HepG2 (cell line): ENCODE results near the gene FAM89B. TPM values are rescaled to one million over a fixed set of nuclear protein-coding genes. Genes with fewer than 3 reads are reported as not detected.

ENCODE experiments used
- ATAC-seq: fragments of 200-7000 bp; cut with Tn5 transposase; 3 replicates; pipeline ENCODE4 v1.9.1; 2020; ENCODE audit warnings: mild to moderate bottlenecking, moderate library complexity
- BruUV-seq: library from RNA; stranded (reverse); fragments of 400-500 nt; replicated peaks from 2 replicates; lab custom pipeline; 2021; lab: Mats Ljungman, UMichigan
- CTCF ChIA-PET: fragments of 300-600 bp; formaldehyde crosslinking; extraction: SDS; loops from one replicate; lab custom pipeline; 2021; ENCODE audit warnings: low total read pairs, inconsistent platforms, low intra/inter-chr PET ratio; lab: Yijun Ruan, JAX
- POLR2A ChIA-PET: fragments of 350-600 bp; sonication (Branson Sonifier 250); formaldehyde crosslinking; loops from one replicate; lab custom pipeline; 2020; ENCODE audit warnings: antibody characterized with exemption, inconsistent platforms; lab: Yijun Ruan, JAX
- DNase-seq: peaks from one replicate; pipeline ENCODE4 v3.0.0-alpha.2; 2015; ENCODE audit warnings: low spot score
- FAIRE-seq: peaks from 3 replicates; lab custom pipeline; 2011; peaks lifted over from hg19 to GRCh38; lab: Jason Lieb, UNC
- H2AFZ ChIP-seq: one replicate; pipeline ENCODE4 v1.6.1; 2011; ENCODE audit warnings: low read length, inconsistent platforms
- H3K27ac ChIP-seq: fragments of 300-600 bp; 3 replicates; pipeline ENCODE4 v1.8.0; 2011; ENCODE audit warnings: mixed run types, mild to moderate bottlenecking, mixed read lengths, low read length, inconsistent platforms; ENCODE audit not compliant: insufficient read depth; ENCODE audit errors: extremely low read length
- H3K27me3 ChIP-seq, 2 experiments: fragments of 200-600 bp in 1 of 2; 2 replicates in 1 of 2; 3 replicates in 1 of 2; pipeline versions ENCODE4 v1.6.0 to v1.8.0; 2011; ENCODE audit warnings: low read length in 2 of 2, mild to moderate bottlenecking in 2 of 2, moderate library complexity in 2 of 2, inconsistent platforms in 1 of 2; ENCODE audit not compliant: insufficient read depth in 2 of 2, control insufficient read depth in 1 of 2
- H3K36me3 ChIP-seq, 2 experiments: fragments of 200-600 bp in 1 of 2; replicated peaks in 1 of 2; 2 replicates in 1 of 2; 3 replicates in 1 of 2; pipeline versions ENCODE4 v1.5.1 to v1.8.0; 2011; ENCODE audit warnings: low read length in 2 of 2, inconsistent platforms in 1 of 2; ENCODE audit not compliant: insufficient read depth in 2 of 2, control insufficient read depth in 1 of 2
- H3K4me1 ChIP-seq: 2 replicates; pipeline ENCODE4 v1.5.1; 2012; ENCODE audit warnings: low read length, inconsistent platforms; ENCODE audit not compliant: insufficient read depth
- H3K4me2 ChIP-seq: 2 replicates; pipeline ENCODE4 v1.6.0; 2011; ENCODE audit warnings: low read depth, low read length, inconsistent platforms
- H3K4me3 ChIP-seq, 3 experiments: fragments of 200-600 bp in 1 of 3; sonication (generic), shearing (Covaris generic) in 1 of 3; replicated peaks in 1 of 3; 2 replicates each; pipeline ENCODE4 v1.5.1; 2011 to 2016; ENCODE audit warnings: low read length in 3 of 3, inconsistent platforms in 2 of 3, low read depth in 2 of 3, mild to moderate bottlenecking in 2 of 3, control low read depth in 1 of 3, mixed read lengths in 1 of 3; ENCODE audit not compliant: insufficient read depth in 1 of 3
- H3K79me2 ChIP-seq: one replicate; pipeline ENCODE4 v1.6.1; 2011; ENCODE audit warnings: low read length, inconsistent platforms; ENCODE audit not compliant: insufficient read depth
- H3K9ac ChIP-seq: 2 replicates; pipeline ENCODE4 v1.6.0; 2011; ENCODE audit warnings: mild to moderate bottlenecking, low read depth, low read length, inconsistent platforms; ENCODE audit not compliant: insufficient read depth
- H3K9me3 ChIP-seq: 2 replicates; pipeline ENCODE4 v1.5.1; 2012; ENCODE audit warnings: mild to moderate bottlenecking, low read length
- H4K20me1 ChIP-seq: 2 replicates; pipeline ENCODE4 v1.6.0; 2011; ENCODE audit warnings: inconsistent platforms, mild to moderate bottlenecking, low read length, moderate library complexity; ENCODE audit not compliant: insufficient read depth
- AKNA ChIP-seq: sonication (generic); formaldehyde crosslinking; IDR thresholded peaks from 2 replicates; pipeline ENCODE4 v1.4.0; 2020; ENCODE audit warnings: missing genetic modification reagents, borderline replicate concordance
- CBFB ChIP-seq: sonication (generic); formaldehyde crosslinking; IDR thresholded peaks from 2 replicates; pipeline ENCODE4 v1.4.0; 2020; ENCODE audit warnings: missing genetic modification reagents
- CBX1 ChIP-seq: IDR thresholded peaks from one replicate; pipeline ENCODE4 v1.6.1; 2016; ENCODE audit warnings: antibody characterized with exemption, low read depth
- CHD2 ChIP-seq: IDR thresholded peaks from 2 replicates; pipeline ENCODE4 v1.6.1; 2011; ENCODE audit warnings: low read depth, low read length, improper control_type of control experiment
- KMT2B ChIP-seq: IDR thresholded peaks from 2 replicates; pipeline ENCODE4 v1.6.1; 2016; ENCODE audit warnings: missing genetic modification reagents, missing compliant biosample characterization
- MBD4 ChIP-seq: IDR thresholded peaks from 2 replicates; pipeline ENCODE4 v1.6.1; 2012; ENCODE audit warnings: low read length, inconsistent platforms, borderline replicate concordance
- NAIF1 ChIP-seq: sonication (generic); formaldehyde crosslinking; IDR thresholded peaks from 2 replicates; pipeline ENCODE4 v1.5.0; 2020; ENCODE audit warnings: mild to moderate bottlenecking, missing genetic modification reagents, borderline replicate concordance
- PAF1 ChIP-seq: IDR thresholded peaks from 2 replicates; pipeline ENCODE4 v1.6.1; 2016; ENCODE audit warnings: missing genetic modification reagents, missing compliant biosample characterization
- PITX1 ChIP-seq: sonication (generic); formaldehyde crosslinking; IDR thresholded peaks from 2 replicates; pipeline ENCODE4 v1.5.1; 2020; ENCODE audit warnings: mild to moderate bottlenecking, missing genetic modification reagents
- RARG ChIP-seq: sonication (generic); formaldehyde crosslinking; IDR thresholded peaks from 2 replicates; pipeline ENCODE4 v1.4.0; 2020; ENCODE audit warnings: low read depth, mild to moderate bottlenecking, missing genetic modification reagents
- SMARCE1 ChIP-seq: fragments of 450-650 bp; IDR thresholded peaks from 2 replicates; pipeline ENCODE4 v1.6.1; 2017; ENCODE audit warnings: borderline replicate concordance
- TGIF2 ChIP-seq: IDR thresholded peaks from 2 replicates; pipeline ENCODE4 v1.6.1; 2016; ENCODE audit warnings: control low read depth, missing compliant biosample characterization
- ZBTB8A ChIP-seq: sonication (generic); formaldehyde crosslinking; IDR thresholded peaks from 2 replicates; pipeline ENCODE4 v1.4.0; 2020; ENCODE audit warnings: mild to moderate bottlenecking, low read depth, missing genetic modification reagents, borderline replicate concordance
- ZNF10 ChIP-seq: sonication (generic); formaldehyde crosslinking; IDR thresholded peaks from 2 replicates; pipeline ENCODE4 v1.4.0; 2020; ENCODE audit warnings: mild to moderate bottlenecking, low read depth, missing genetic modification reagents, borderline replicate concordance
- ZNF138 ChIP-seq: sonication (generic); formaldehyde crosslinking; IDR thresholded peaks from 2 replicates; pipeline ENCODE4 v1.5.0; 2020; ENCODE audit warnings: mild to moderate bottlenecking, low read depth, missing genetic modification reagents
- ZNF230 ChIP-seq: sonication (generic); formaldehyde crosslinking; IDR thresholded peaks from 2 replicates; pipeline ENCODE4 v1.4.0; 2020; ENCODE audit warnings: mild to moderate bottlenecking, missing genetic modification reagents
- ZNF317 ChIP-seq: sonication (generic); formaldehyde crosslinking; IDR thresholded peaks from 2 replicates; pipeline ENCODE4 v1.5.0; 2020; ENCODE audit warnings: mild to moderate bottlenecking, missing genetic modification reagents
- ZNF605 ChIP-seq: sonication (generic); formaldehyde crosslinking; IDR thresholded peaks from 2 replicates; pipeline ENCODE4 v1.8.0; 2022; ENCODE audit warnings: mild to moderate bottlenecking, missing genetic modification reagents
- ZNF772 ChIP-seq: sonication (generic); formaldehyde crosslinking; IDR thresholded peaks from 2 replicates; pipeline ENCODE4 v1.5.0; 2020; ENCODE audit warnings: mild to moderate bottlenecking, missing genetic modification reagents
- ZNF780A ChIP-seq: sonication (generic); formaldehyde crosslinking; IDR thresholded peaks from 2 replicates; pipeline ENCODE4 v1.8.0; 2022; ENCODE audit warnings: mild to moderate bottlenecking, missing genetic modification reagents, moderate library complexity
- WGBS: methylation state at CpG from one replicate; pipeline ENCODE4 v1.1.6; 2017; ENCODE audit warnings: low lambda C conversion rate; 5-methylcytosine and 5-hydroxymethylcytosine counted together
- in situ Hi-C: cut with HindIII; loops from 2 replicates; pipeline ENCODE4 v1.10.0; 2017; ENCODE audit warnings: low pct_unique_long_range_greater_than_20kb; ENCODE audit not compliant: extremely low pct_ligation_motif_present
- intact Hi-C: fragments of 100-400 bp; cut with micrococcal nuclease; formaldehyde crosslinking; loops from one replicate; pipeline ENCODE4 v1.10.0; 2022; ENCODE audit not compliant: unreplicated experiment
- polyA plus RNA-seq, 8 experiments: library from polyadenylated mRNA; depleted of rRNA in 3 of 8; stranded (reverse) in 7 of 8; unstranded in 1 of 8; fragments of >200 nt; fragmentation: Illumina TruSeq in 4 of 8; extraction: Trizol in 4 of 8; gene quantifications; 2 replicates each; pipeline versions ENCODE4 v1.2.1 to v1.2.3, GENCODE V29; 2011 to 2016; ENCODE audit warnings: low read depth in 4 of 8, missing spikeins in 1 of 8, mixed read lengths in 1 of 8; ENCODE audit not compliant: insufficient read depth in 1 of 8
- total RNA-seq, 5 experiments: library from RNA; depleted of rRNA; stranded (reverse); fragments of >200 nt; fragmentation: Illumina TruSeq; extraction: Trizol; gene quantifications; 2 replicates each; pipeline ENCODE4 v1.2.3, GENCODE V29; 2016; ENCODE audit warnings: low read depth in 1 of 5

FAM89B gene
- total and polyA plus RNA-seq, 2 of the 13 experiments (the other 11 are each of a cell fraction or from before 2014, with no cell fraction given) = 5.7 to 8.0 TPM

- 2% methylated on average over 28 of the region's 28 CpGs for WGBS
- Histone ChIP-seq H3K4me3 (peak overlapping the region; percentile 57 to 99 (median 95)), H3K4me2 (peak overlapping the region; percentile 97), H3K27me3 (no peaks in the 10 kb centered on the region; a peak in 1 of 5 replicates), H3K27ac (peak overlapping the region; percentile 85), H3K4me1 (peaks cover 35% of the 10 kb centered on the region), H2AFZ (no peak overlapping the region), H4K20me1 (no peaks in the 10 kb centered on the region; the same call in 1 of the 2 replicates), H3K79me2 (peaks cover 23% of the 10 kb centered on the region), H3K9ac (peak overlapping the region; percentile 88), H3K36me3 (peaks cover 3 to 5% of the 10 kb centered on the region in 2 experiments; a peak in 2 of 5 replicates), H3K9me3 (no peaks in the 10 kb centered on the region)
- in situ Hi-C loops (no loop called here), intact Hi-C loops (no loop called here)
- DNase-seq (no peak), ATAC-seq (peak; percentile 58), FAIRE-seq (peak; percentile 23)
- POLR2A ChIA-PET = interaction anchor here (0.7 to 2.5 kb wide), 16 partner anchors 10 to 447 kb away, joined by 3 to 34 read pairs (median 6); partner anchors contain the start of genes FAU, LTBP3, MALAT1 and MRPL49
- no TSS peak for BruUV-seq
- CTCF ChIA-PET = interaction anchor here (1.0 to 1.3 kb wide), 2 partner anchors 18 to 28 kb away, joined by 4 to 5 read pairs; no protein-coding TSS in a partner anchor
- TF ChIP-seq CHD2 (no peak), TGIF2 (CRISPR knock-in tag) (no peak), SMARCE1 (no peak), MBD4 (no peak), AKNA (0 out of 2 replicates have a peak, but pooled peaks have one; percentile 62), CBX1 (no peak), ZNF772 (CRISPR knock-in tag) (0 out of 2 replicates have a peak, but pooled peaks have one; percentile 26), ZNF10 (no peak), ZBTB8A (no peak), NAIF1 (CRISPR knock-in tag) (no peak), ZNF780A (CRISPR knock-in tag) (peak; percentile 72; the same call in 1 of the 2 replicates), ZNF138 (CRISPR knock-in tag) (peak; percentile 68; the same call in 1 of the 2 replicates), PAF1 (CRISPR knock-in tag) (no peak), ZNF230 (CRISPR knock-in tag) (no peak), ZNF605 (CRISPR knock-in tag) (no peak), KMT2B (CRISPR knock-in tag) (no peak), PITX1 (CRISPR knock-in tag) (no peak), CBFB (CRISPR knock-in tag) (no peak), ZNF317 (CRISPR knock-in tag) (0 out of 2 replicates have a peak, but pooled peaks have one; percentile 4), RARG (no peak)
Observed at GRCh38 chr11:65569164-65569972, 3.0 kb upstream of the FAM89B start.
